Activated B cell treated with CpG ODN at 0.5 μM for 24 hours (primary cell): ENCODE results near the gene TENT4A. TPM values are rescaled to one million over a fixed set of nuclear protein-coding genes. Genes with fewer than 3 reads are reported as not detected.
"Not testable (repeated sequence)": the region's sequence is repeated elsewhere in the genome, so short reads cannot be mapped to it uniquely, and the experiment has no call there.

Experiments
- ATAC-seq: fragments of 200-7000 bp; cut with Tn5 transposase; one replicate; pipeline ENCODE4 v1.10.0; 2021; ENCODE audit warnings: low read depth, mild to moderate bottlenecking, moderate library complexity
- CTCF ChIA-PET: fragments of 350-600 bp; sonication (Branson Sonifier 250); formaldehyde crosslinking; loops from one replicate; lab custom pipeline; 2021; ENCODE audit warnings: antibody characterized with exemption; lab: Charles Lee
- POLR2A ChIA-PET: fragments of 350-600 bp; sonication (Branson Sonifier 250); formaldehyde crosslinking; loops from one replicate; lab custom pipeline; 2021; ENCODE audit warnings: antibody characterized with exemption; lab: Charles Lee
- DNase-seq: peaks from one replicate; pipeline ENCODE4 v3.0.0; 2022
- H3K27ac Mint-ChIP-seq: one replicate; pipeline ENCODE4 v1.8.0; 2020; ENCODE audit warnings: mixed read lengths
- H3K27me3 Mint-ChIP-seq: one replicate; pipeline ENCODE4 v1.8.0; 2021; ENCODE audit warnings: mixed read lengths
- H3K36me3 Mint-ChIP-seq: one replicate; pipeline ENCODE4 v1.8.0; 2021; ENCODE audit warnings: low read depth, mixed read lengths
- H3K4me1 Mint-ChIP-seq: one replicate; pipeline ENCODE4 v1.8.0; 2021; ENCODE audit warnings: mixed read lengths
- H3K4me3 Mint-ChIP-seq: one replicate; pipeline ENCODE4 v1.8.0; 2020; ENCODE audit warnings: mild to moderate bottlenecking, mixed read lengths
- H3K9me3 Mint-ChIP-seq: one replicate; pipeline ENCODE4 v1.8.0; 2020; ENCODE audit warnings: mixed read lengths
- CTCF ChIP-seq: fragments of 200-600 bp; IDR thresholded peaks from one replicate; pipeline ENCODE4 v1.8.0; 2022; ENCODE audit warnings: antibody characterized with exemption, mild to moderate bottlenecking
- intact Hi-C: fragments of 100-400 bp; cut with micrococcal nuclease; formaldehyde crosslinking; loops from one replicate; pipeline ENCODE4 v1.15.1; 2024
- total RNA-seq: library from RNA; stranded (reverse); gene quantifications from 2 replicates; pipeline ENCODE4 v1.2.3, GENCODE V29; 2022

TENT4A gene
- total RNA-seq = 42.4 and 51.2 TPM in 2 replicates

GRCh38 chr5:6713274-6714225 is at the start of gene TENT4A:
Gene TENT4A, plus strand, starts transcription at chr5:6713432. Its CDS starts 552 bp downstream, at chr5:6713984.
- Mint-ChIP-seq H3K9me3 (no peaks in the 10 kb centered on the region), H3K4me3 (peak within 1 kb of the TSS; percentile 89), H3K27me3 (no peaks in the 10 kb centered on the region), H3K27ac (peak within 1 kb of the TSS; percentile 92), H3K4me1 (peaks cover 46% of the 10 kb centered on the region), H3K36me3 (peaks cover 13% of the 10 kb centered on the region)
- no peak for TF ChIP-seq CTCF
- DNase-seq (no peak), ATAC-seq (peak; percentile 3)
- intact Hi-C loops = loop anchor here (1.0 to 10.0 kb wide), 8 partner anchors 9 to 1219 kb away; partner anchors contain the start of genes MED10, NSUN2 and SRD5A1
- ChIA-PET CTCF (no interaction called here), POLR2A (interaction anchor here (0.6 to 3.3 kb wide), 13 partner anchors 8 to 1291 kb away, joined by 3 to 44 read pairs (median 5); partner anchors contain the start of genes ICE1, MED10, NSUN2 and SRD5A1)

- Mint-ChIP-seq H3K4me1 (peaks cover 6% of the 10 kb centered on the region), H3K27ac (no peak overlapping the region), H3K4me3 (no peak overlapping the region), H3K27me3 (no peaks in the 10 kb centered on the region), H3K9me3 (no peaks in the 10 kb centered on the region), H3K36me3 (peaks cover 29% of the 10 kb centered on the region)
- ATAC-seq (no peak), DNase-seq (no peak)
- intact Hi-C loops = no loop called here
- POLR2A ChIA-PET = no interaction called here
- no peak for TF ChIP-seq CTCF
- CTCF ChIA-PET = no interaction called here
Measured at GRCh38 chr5:6666762-6667161, 46.5 kb upstream of the TENT4A start.

GRCh38 chr5:6667648-6668047 is 45.6 kb upstream of the TENT4A start:
- ChIA-PET CTCF (no interaction called here), POLR2A (no interaction called here)
- no peak for DNase-seq
- Mint-ChIP-seq H3K27ac (no peak overlapping the region), H3K27me3 (no peaks in the 10 kb centered on the region), H3K9me3 (no peaks in the 10 kb centered on the region), H3K4me1 (no peaks in the 10 kb centered on the region), H3K36me3 (peaks cover 29% of the 10 kb centered on the region), H3K4me3 (no peak overlapping the region)
- ATAC-seq = no peak
- intact Hi-C loops = no loop called here
- TF ChIP-seq CTCF = no peak

GRCh38 chr5:6668717-6669116 is 44.5 kb upstream of the TENT4A start:
- CTCF ChIA-PET, intact Hi-C loops, H3K9me3 Mint-ChIP-seq, ATAC-seq, H3K4me3 Mint-ChIP-seq, DNase-seq, H3K27me3 Mint-ChIP-seq, H3K27ac Mint-ChIP-seq, POLR2A ChIA-PET, H3K4me1 Mint-ChIP-seq: not testable (repeated sequence)
- peaks cover 32% of the 10 kb centered on the region for H3K36me3 Mint-ChIP-seq

GRCh38 chr5:6673031-6673430 is 40.2 kb upstream of the TENT4A start:
- Mint-ChIP-seq H3K36me3 (peaks cover 21% of the 10 kb centered on the region), H3K27me3 (no peaks in the 10 kb centered on the region), H3K27ac (no peak overlapping the region), H3K9me3 (no peaks in the 10 kb centered on the region), H3K4me3 (no peak overlapping the region), H3K4me1 (no peaks in the 10 kb centered on the region)
- CTCF ChIA-PET = no interaction called here
- TF ChIP-seq CTCF = no peak
- DNase-seq = no peak
- intact Hi-C loops = no loop called here
- no peak for ATAC-seq
- POLR2A ChIA-PET = no interaction called here
